Mesenchymal stem cell (in vitro differentiated cells and primary cell): ENCODE data around the gene ZNF729. TPM values are rescaled to one million over a fixed set of nuclear protein-coding genes. Genes with fewer than 3 reads are reported as not detected.

Experiments
- DNase-seq: peaks from one replicate; pipeline ENCODE4 v3.0.0-alpha.2; 2013
- H2AFZ ChIP-seq: one replicate; pipeline ENCODE4 v1.6.1; 2013; ENCODE audit warnings: low read depth, mild to moderate bottlenecking, control low read depth, inconsistent platforms, low read length, moderate library complexity
- H2AK5ac ChIP-seq: 2 replicates; pipeline ENCODE4 v1.6.1; 2013; ENCODE audit warnings: low read length, moderate library complexity, mild to moderate bottlenecking, inconsistent platforms; ENCODE audit not compliant: severe bottlenecking
- H2BK120ac ChIP-seq: one replicate; pipeline ENCODE4 v1.6.1; 2013; ENCODE audit warnings: low read depth, mild to moderate bottlenecking, inconsistent platforms, low read length, moderate library complexity
- H2BK12ac ChIP-seq, 2 experiments: one replicate each; pipeline ENCODE4 v1.6.1; 2013; ENCODE audit warnings: inconsistent platforms in 2 of 2, low read length in 2 of 2, mild to moderate bottlenecking in 2 of 2, moderate library complexity in 2 of 2, control low read depth in 1 of 2
- H2BK15ac ChIP-seq: one replicate; pipeline ENCODE4 v1.6.1; 2013; ENCODE audit warnings: mild to moderate bottlenecking, low read depth, inconsistent platforms; ENCODE audit not compliant: poor library complexity, severe bottlenecking
- H2BK5ac ChIP-seq: 2 replicates; pipeline ENCODE4 v1.6.1; 2013; ENCODE audit warnings: low read depth, mild to moderate bottlenecking, low read length, control low read depth, inconsistent platforms; ENCODE audit not compliant: poor library complexity, severe bottlenecking
- H3K14ac ChIP-seq, 2 experiments: one replicate each; pipeline ENCODE4 v1.6.1; 2013; ENCODE audit warnings: inconsistent platforms in 2 of 2, low read length in 2 of 2, control low read depth in 1 of 2, mild to moderate bottlenecking in 1 of 2, moderate library complexity in 1 of 2
- H3K18ac ChIP-seq, 2 experiments: one replicate each; pipeline ENCODE4 v1.6.1; 2013; ENCODE audit warnings: inconsistent platforms in 2 of 2, low read length in 2 of 2, control low read depth in 1 of 2, low read depth in 1 of 2, mild to moderate bottlenecking in 1 of 2
- H3K23ac ChIP-seq, 2 experiments: one replicate each; pipeline ENCODE4 v1.6.1; 2013; ENCODE audit warnings: inconsistent platforms in 2 of 2, low read length in 2 of 2, mild to moderate bottlenecking in 2 of 2, moderate library complexity in 2 of 2, control low read depth in 1 of 2
- H3K27ac ChIP-seq: 2 replicates; pipeline ENCODE4 v1.5.1; 2013; ENCODE audit warnings: mild to moderate bottlenecking, moderate library complexity, low read length, control low read depth, inconsistent platforms; ENCODE audit not compliant: poor library complexity, severe bottlenecking
- H3K27me3 ChIP-seq, 2 experiments: 2 replicates each; pipeline versions ENCODE4 v1.6.1 to v1.7.0; 2013; ENCODE audit warnings: low read length in 2 of 2, mild to moderate bottlenecking in 2 of 2, moderate library complexity in 2 of 2, control low read depth in 1 of 2, inconsistent platforms in 1 of 2; ENCODE audit not compliant: control insufficient read depth in 1 of 2, insufficient read depth in 1 of 2
- H3K36me3 ChIP-seq, 2 experiments: 2 replicates each; pipeline versions ENCODE4 v1.6.1 to v1.7.0; 2013; ENCODE audit warnings: low read length in 2 of 2, control low read depth in 1 of 2, inconsistent platforms in 1 of 2, low read depth in 1 of 2, mild to moderate bottlenecking in 1 of 2; ENCODE audit not compliant: insufficient read depth in 2 of 2, control insufficient read depth in 1 of 2
- H3K4ac ChIP-seq, 2 experiments: one replicate each; pipeline ENCODE4 v1.6.1; 2013; ENCODE audit warnings: inconsistent platforms in 2 of 2, low read length in 2 of 2, mild to moderate bottlenecking in 2 of 2, moderate library complexity in 2 of 2, control low read depth in 1 of 2, low read depth in 1 of 2
- H3K4me1 ChIP-seq: 2 replicates; pipeline ENCODE4 v1.6.1; 2013; ENCODE audit warnings: low read depth, low read length, control low read depth; ENCODE audit not compliant: control insufficient read depth, insufficient read depth
- H3K4me2 ChIP-seq: 2 replicates; pipeline ENCODE4 v1.6.1; 2013; ENCODE audit warnings: low read length, mild to moderate bottlenecking, inconsistent platforms; ENCODE audit not compliant: poor library complexity, severe bottlenecking
- H3K4me3 ChIP-seq, 2 experiments: 2 replicates each; pipeline versions ENCODE4 v1.5.1 to v1.7.0; 2013; ENCODE audit warnings: low read length in 2 of 2, mild to moderate bottlenecking in 2 of 2, control low read depth in 1 of 2, low read depth in 1 of 2; ENCODE audit not compliant: insufficient read depth in 1 of 2
- H3K79me1 ChIP-seq: replicated peaks from 2 replicates; pipeline ENCODE4 v1.6.1; 2013; ENCODE audit warnings: mild to moderate bottlenecking, control low read depth, low read length, inconsistent platforms; ENCODE audit not compliant: poor library complexity, severe bottlenecking
- H3K9ac ChIP-seq: 2 replicates; pipeline ENCODE4 v1.7.0; 2013; ENCODE audit warnings: mild to moderate bottlenecking, low read length, moderate library complexity
- H3K9me3 ChIP-seq: 2 replicates; pipeline ENCODE4 v1.7.0; 2013; ENCODE audit warnings: mild to moderate bottlenecking, low read length; ENCODE audit not compliant: control insufficient read depth
- H4K8ac ChIP-seq: one replicate; pipeline ENCODE4 v1.6.1; 2013; ENCODE audit warnings: inconsistent platforms, mild to moderate bottlenecking, low read length, moderate library complexity
- H4K91ac ChIP-seq: one replicate; pipeline ENCODE4 v1.6.1; 2013; ENCODE audit warnings: mild to moderate bottlenecking, low read length, inconsistent platforms
- WGBS: methylation state at CpG from one replicate; pipeline ENCODE4 v1.1.7; 2013; ENCODE audit warnings: mixed read lengths; 5-methylcytosine and 5-hydroxymethylcytosine counted together
- polyA plus RNA-seq, 2 experiments: library from polyadenylated mRNA; stranded (reverse); fragments of 200-250 nt; gene quantifications; one replicate each; pipeline ENCODE4 v1.2.3, GENCODE V29; 2013

ZNF729 gene
- not detected for polyA plus RNA-seq (2013, experiment 1 of 2)
- not detected for polyA plus RNA-seq (2013, experiment 2 of 2)

DNA sequence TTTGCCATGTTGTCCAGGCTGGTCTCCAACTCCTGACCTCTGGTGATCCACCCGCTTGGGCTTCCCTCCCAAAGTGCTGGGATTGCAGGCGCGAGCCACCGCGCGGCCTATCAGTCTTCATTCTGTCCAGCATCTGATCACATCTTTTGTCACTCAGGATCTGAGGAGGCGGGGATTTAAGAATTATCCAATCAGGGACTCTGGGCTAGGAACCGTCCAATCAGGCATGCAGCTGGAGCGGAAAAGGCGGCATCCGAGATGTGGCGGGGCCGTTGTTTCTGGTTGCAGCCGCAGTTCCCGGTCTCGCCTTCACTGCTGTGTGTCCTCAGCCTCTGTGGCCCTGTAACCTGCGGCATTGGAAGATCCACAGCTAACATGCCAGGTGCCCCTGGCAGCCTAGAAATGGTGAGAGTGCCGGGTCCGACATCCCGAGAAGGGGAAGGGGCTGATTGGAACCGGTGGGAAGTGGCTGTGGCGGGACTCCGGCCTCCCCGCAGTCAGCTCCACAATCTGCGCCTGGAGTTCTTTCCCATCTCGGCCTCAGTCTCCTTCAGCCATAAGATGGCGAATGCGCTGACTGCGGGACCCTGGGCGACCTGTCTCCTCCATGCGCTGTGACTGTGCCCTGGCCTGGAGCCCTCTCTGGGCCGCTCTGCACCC is at the start of gene ZNF729:
TSS of gene ZNF729 (plus strand) at position 291 of the 660 bp plus-strand sequence. CDS start at position 376, 85 bp downstream.
- WGBS, result 88% methylated on average over 27 of the region's 32 CpGs
- Histone ChIP-seq H2BK120ac (no peak within 1 kb of the TSS), H3K27ac (no peak within 1 kb of the TSS), H4K91ac (no peak within 1 kb of the TSS), H2AFZ (no peak within 1 kb of the TSS), H3K4me1 (no peaks in the 10 kb centered on the region), H3K4ac (no peak within 1 kb of the TSS), H3K23ac (no peak within 1 kb of the TSS), H3K36me3 (no peaks in the 10 kb centered on the region), H2BK15ac (no peak within 1 kb of the TSS), H3K9ac (no peak within 1 kb of the TSS), H3K14ac (no peak within 1 kb of the TSS), H3K9me3 (peaks cover 48% of the 10 kb centered on the region), H2AK5ac (no peak within 1 kb of the TSS), H3K4me3 (no peak within 1 kb of the TSS), H3K4me2 (no peak within 1 kb of the TSS), H3K27me3 (no peaks in the 10 kb centered on the region), H2BK5ac (no peak within 1 kb of the TSS), H3K79me1 (no peaks in the 10 kb centered on the region), H4K8ac (no peak within 1 kb of the TSS), H2BK12ac (no peak within 1 kb of the TSS), H3K18ac (no peak within 1 kb of the TSS)
- DNase-seq, result no peak

- H2BK120ac ChIP-seq, result no peak overlapping the region
- H2AFZ ChIP-seq, result no peak overlapping the region
- H3K4me3 ChIP-seq, result no peak overlapping the region
- no peak for DNase-seq
- H2BK5ac ChIP-seq, result no peak overlapping the region
- peaks cover 61% of the 10 kb centered on the region for H3K9me3 ChIP-seq
- no peak overlapping the region for H2BK15ac ChIP-seq
- H3K9ac ChIP-seq, result no peak overlapping the region
- no peak overlapping the region for H3K14ac ChIP-seq
- H4K91ac ChIP-seq, result no peak overlapping the region
- H2AK5ac ChIP-seq, result no peak overlapping the region
- no peaks in the 10 kb centered on the region for H3K4me1 ChIP-seq
- no peak overlapping the region for H3K18ac ChIP-seq
- H3K27me3 ChIP-seq, result no peaks in the 10 kb centered on the region
- no peak overlapping the region for H3K23ac ChIP-seq
- H3K36me3 ChIP-seq, result no peaks in the 10 kb centered on the region
- H3K27ac ChIP-seq, result no peak overlapping the region
- no peak overlapping the region for H3K4ac ChIP-seq
- no peak overlapping the region for H3K4me2 ChIP-seq
- H2BK12ac ChIP-seq, result no peak overlapping the region
- no peaks in the 10 kb centered on the region for H3K79me1 ChIP-seq
- no peak overlapping the region for H4K8ac ChIP-seq
Observed at GRCh38 chr19:22256856-22257255, 29.4 kb upstream of the ZNF729 start.

DNA sequence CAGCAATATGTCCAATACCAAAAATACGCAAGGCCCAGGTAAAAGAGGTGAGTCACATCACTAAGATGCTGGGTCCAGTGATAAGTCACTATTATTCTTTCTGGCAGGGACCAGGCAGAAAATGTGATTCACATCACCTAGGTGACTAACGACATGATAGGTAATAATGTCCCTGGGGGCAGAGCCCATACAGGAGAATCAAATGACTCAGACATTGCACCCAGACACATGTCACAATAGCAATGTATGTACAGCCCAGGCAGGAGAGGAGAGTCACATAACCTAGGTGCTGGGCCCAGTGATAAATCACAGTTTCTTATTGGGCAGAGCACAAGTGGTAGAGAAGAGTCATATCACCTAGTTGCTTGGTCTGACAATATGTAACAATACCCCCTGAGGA is 28.9 kb upstream of the ZNF729 start:
- no peak overlapping the region for H4K8ac ChIP-seq
- no peak overlapping the region for H3K4me2 ChIP-seq
- no peak overlapping the region for H3K4ac ChIP-seq
- H3K36me3 ChIP-seq, result no peaks in the 10 kb centered on the region
- no peak overlapping the region for H3K23ac ChIP-seq
- H2BK5ac ChIP-seq, result no peak overlapping the region
- peaks cover 61% of the 10 kb centered on the region for H3K9me3 ChIP-seq
- no peak overlapping the region for H3K18ac ChIP-seq
- H4K91ac ChIP-seq, result no peak overlapping the region
- no peak overlapping the region for H3K27ac ChIP-seq
- no peak overlapping the region for H3K9ac ChIP-seq
- no peak for DNase-seq
- H3K79me1 ChIP-seq, result no peaks in the 10 kb centered on the region
- no peak overlapping the region for H2AFZ ChIP-seq
- 75% methylated on average over 2 of the region's 2 CpGs for WGBS
- no peaks in the 10 kb centered on the region for H3K27me3 ChIP-seq
- H2AK5ac ChIP-seq, result no peak overlapping the region
- H2BK12ac ChIP-seq, result no peak overlapping the region
- no peak overlapping the region for H3K14ac ChIP-seq
- no peak overlapping the region for H3K4me3 ChIP-seq
- H2BK120ac ChIP-seq, result no peak overlapping the region
- H3K4me1 ChIP-seq, result no peaks in the 10 kb centered on the region
- no peak overlapping the region for H2BK15ac ChIP-seq

- peaks cover 58% of the 10 kb centered on the region for H3K9me3 ChIP-seq
- H3K36me3 ChIP-seq, result no peaks in the 10 kb centered on the region
- no peaks in the 10 kb centered on the region for H3K79me1 ChIP-seq
- H2BK120ac ChIP-seq, result no peak overlapping the region
- no peak overlapping the region for H3K4ac ChIP-seq
- no peak overlapping the region for H3K23ac ChIP-seq
- H3K27me3 ChIP-seq, result no peaks in the 10 kb centered on the region
- no peak overlapping the region for H2BK15ac ChIP-seq
- H4K91ac ChIP-seq, result no peak overlapping the region
- H2AFZ ChIP-seq, result no peak overlapping the region
- no peaks in the 10 kb centered on the region for H3K4me1 ChIP-seq
- H3K4me2 ChIP-seq, result no peak overlapping the region
- H2BK5ac ChIP-seq, result no peak overlapping the region
- no peak overlapping the region for H2BK12ac ChIP-seq
- H3K18ac ChIP-seq, result no peak overlapping the region
- no peak overlapping the region for H4K8ac ChIP-seq
- no peak overlapping the region for H3K4me3 ChIP-seq
- H3K9ac ChIP-seq, result no peak overlapping the region
- no peak overlapping the region for H3K14ac ChIP-seq
- H2AK5ac ChIP-seq, result no peak overlapping the region
- DNase-seq, result no peak
- no peak overlapping the region for H3K27ac ChIP-seq
Observed at GRCh38 chr19:22257916-22258315, 28.3 kb upstream of the ZNF729 start.
